ENCODE data around the gene PCED1A. TPM values are rescaled to one million over a fixed set of nuclear protein-coding genes. Genes with fewer than 3 reads are reported as not detected.

Gene PCED1A
- total and polyA plus RNA-seq, 2 of the 13 experiments (the other 11 are each of a cell fraction or from before 2014, with no cell fraction given) = 40.1 to 84.2 TPM

- ATAC-seq = no peak
- POLR2A ChIA-PET = interaction anchor here (1.0 kb wide), 2 partner anchors 39 to 184 kb away, joined by 3 read pairs; partner anchors contain the start of gene NOP56
- WGBS (ENCODE audit: low lambda C conversion rate) = 79% methylated on average over 5 of the region's 5 CpGs
Measured at GRCh38 chr20:2836035-2836434, 4.4 kb downstream of the PCED1A start.

More at GRCh38 chr20:2836035-2836434, 4.4 kb downstream of the PCED1A start:
- H3K27me3 ChIP-seq (ENCODE audit: control insufficient read depth in 1 of 2, insufficient read depth in 2 of 2, low read length in 2 of 2) = no peaks in the 10 kb centered on the region; a peak in 1 of 5 replicates
- H3K79me2 ChIP-seq (ENCODE audit: insufficient read depth, low read length) = peaks cover 8% of the 10 kb centered on the region
- TF ChIP-seq RNF219 (CRISPR knock-in tag; IDR thresholded peaks at IDR 0.05) (no peak), POLR2G (IDR thresholded peaks at IDR 0.05; ENCODE audit: low read depth, low read length) (0 out of 2 replicates have a peak, but pooled peaks have one; percentile 5), HCFC1 (IDR thresholded peaks at IDR 0.05; ENCODE audit: low read depth, low read length) (no peak), ZNF510 (CRISPR knock-in tag; IDR thresholded peaks at IDR 0.05; ENCODE audit: low read depth) (no peak), HNRNPK (IDR thresholded peaks at IDR 0.05; ENCODE audit: low read depth, low read length, poor library complexity, severe bottlenecking) (peak; percentile 79), RBFOX2 (IDR thresholded peaks at IDR 0.05; ENCODE audit: low read depth, low read length) (peak; percentile 43; the same call in 1 of the 2 replicates)
- TF ChIP-seq, protein P1, sequence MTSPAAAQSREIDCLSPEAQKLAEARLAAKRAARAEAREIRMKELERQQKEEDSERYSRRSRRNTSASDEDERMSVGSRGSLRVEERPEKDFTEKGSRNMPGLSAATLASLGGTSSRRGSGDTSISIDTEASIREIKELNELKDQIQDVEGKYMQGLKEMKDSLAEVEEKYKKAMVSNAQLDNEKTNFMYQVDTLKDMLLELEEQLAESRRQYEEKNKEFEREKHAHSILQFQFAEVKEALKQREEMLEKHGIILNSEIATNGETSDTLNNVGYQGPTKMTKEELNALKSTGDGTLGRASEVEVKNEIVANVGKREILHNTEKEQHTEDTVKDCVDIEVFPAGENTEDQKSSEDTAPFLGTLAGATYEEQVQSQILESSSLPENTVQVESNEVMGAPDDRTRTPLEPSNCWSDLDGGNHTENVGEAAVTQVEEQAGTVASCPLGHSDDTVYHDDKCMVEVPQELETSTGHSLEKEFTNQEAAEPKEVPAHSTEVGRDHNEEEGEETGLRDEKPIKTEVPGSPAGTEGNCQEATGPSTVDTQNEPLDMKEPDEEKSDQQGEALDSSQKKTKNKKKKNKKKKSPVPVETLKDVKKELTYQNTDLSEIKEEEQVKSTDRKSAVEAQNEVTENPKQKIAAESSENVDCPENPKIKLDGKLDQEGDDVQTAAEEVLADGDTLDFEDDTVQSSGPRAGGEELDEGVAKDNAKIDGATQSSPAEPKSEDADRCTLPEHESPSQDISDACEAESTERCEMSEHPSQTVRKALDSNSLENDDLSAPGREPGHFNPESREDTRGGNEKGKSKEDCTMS (CRISPR knock-in tag; conservative IDR thresholded peaks at IDR 0.05) = no peak
- no peak overlapping the region for H2AFZ ChIP-seq (ENCODE audit: low read length)
- no peak overlapping the region for H3K9ac ChIP-seq (ENCODE audit: insufficient read depth, low read depth, low read length)
- H3K4me3 ChIP-seq (replicated peaks in 1 of 3; ENCODE audit: insufficient read depth in 1 of 3, low read depth in 2 of 3, low read length in 3 of 3) = no peak overlapping the region
- H3K4me1 ChIP-seq (ENCODE audit: insufficient read depth, low read length) = peaks cover 31% of the 10 kb centered on the region
- H3K4me2 ChIP-seq (ENCODE audit: low read depth, low read length) = no peak overlapping the region
- intact Hi-C loops (cut with micrococcal nuclease; ENCODE audit: unreplicated experiment) = no loop called here
- H3K9me3 ChIP-seq (ENCODE audit: low read length) = no peaks in the 10 kb centered on the region
- no TSS peak for BruUV-seq (replicated peaks)
- in situ Hi-C loops (cut with HindIII; ENCODE audit: extremely low pct_ligation_motif_present, low pct_unique_long_range_greater_than_20kb) = no loop called here
- H3K27ac ChIP-seq (ENCODE audit: extremely low read length, insufficient read depth, low read length) = no peak overlapping the region
- H4K20me1 ChIP-seq (ENCODE audit: insufficient read depth, low read length) = no peaks in the 10 kb centered on the region
- no peak for DNase-seq (ENCODE audit: low spot score)
- no peak for FAIRE-seq
- CTCF ChIA-PET (ENCODE audit: low intra/inter-chr PET ratio, low total read pairs) = no interaction called here
- H3K36me3 ChIP-seq (replicated peaks in 1 of 2; ENCODE audit: control insufficient read depth in 1 of 2, insufficient read depth in 2 of 2, low read length in 2 of 2) = peaks cover 4 to 11% of the 10 kb centered on the region in 2 experiments; a peak in 3 of 5 replicates

Data from HepG2 (cell line).